HL-60 (cell line): ENCODE results near the gene FBXO33.

ENCODE experiments used
- DNase-seq, 2 experiments: peaks; one replicate each; pipeline ENCODE4 v3.0.0-alpha.2; 2010 to 2020; ENCODE audit warnings: low read depth in 1 of 2, low spot score in 1 of 2
- H3K27ac ChIP-seq: fragments of 250-450 bp; sonication (Bioruptor Pico); replicated peaks from 2 replicates; pipeline ENCODE4 v1.5.1; 2020; ENCODE audit warnings: mild to moderate bottlenecking, moderate library complexity
- H3K27me3 ChIP-seq: fragments of 250-450 bp; sonication (Bioruptor Pico); 2 replicates; pipeline ENCODE4 v1.5.1; 2021; ENCODE audit warnings: mild to moderate bottlenecking, moderate library complexity; ENCODE audit not compliant: insufficient read depth, poor library complexity, severe bottlenecking
- H3K4me3 ChIP-seq: replicated peaks from 2 replicates; pipeline ENCODE4 v1.5.1; 2011; ENCODE audit warnings: mild to moderate bottlenecking, control low read depth, low read length; ENCODE audit not compliant: insufficient read depth
- GABPA ChIP-seq: IDR thresholded peaks from 2 replicates; pipeline ENCODE4 v1.6.1; 2012; ENCODE audit warnings: low read depth
- POLR2AphosphoS5 ChIP-seq: IDR thresholded peaks from 2 replicates; pipeline ENCODE4 v1.6.1; 2012; ENCODE audit warnings: low read depth
- SPI1 ChIP-seq: IDR thresholded peaks from 2 replicates; pipeline ENCODE4 v1.6.1; 2012; ENCODE audit warnings: low read depth, mild to moderate bottlenecking, borderline replicate concordance
- TF ChIP-seq, protein P1 (sequence below): IDR thresholded peaks from one replicate; pipeline ENCODE4 v1.5.1; 2011; ENCODE audit warnings: low read length, control low read depth, inconsistent platforms; ENCODE audit not compliant: insufficient read depth
- TF ChIP-seq, protein P2 (sequence below): IDR thresholded peaks from 2 replicates; pipeline ENCODE4 v1.6.1; 2012; ENCODE audit warnings: low read depth; ENCODE audit not compliant: insufficient replicate concordance

The FBXO33 gene

GRCh38 chr14:39369029-39369428, 63.2 kb downstream of the FBXO33 start:
- H3K4me3 ChIP-seq: no peak overlapping the region
- no peak overlapping the region for H3K27ac ChIP-seq
- DNase-seq: no peak
- no peaks in the 10 kb centered on the region for H3K27me3 ChIP-seq
- no peak for TF ChIP-seq SPI1
- TF ChIP-seq GABPA: no peak

DNA sequence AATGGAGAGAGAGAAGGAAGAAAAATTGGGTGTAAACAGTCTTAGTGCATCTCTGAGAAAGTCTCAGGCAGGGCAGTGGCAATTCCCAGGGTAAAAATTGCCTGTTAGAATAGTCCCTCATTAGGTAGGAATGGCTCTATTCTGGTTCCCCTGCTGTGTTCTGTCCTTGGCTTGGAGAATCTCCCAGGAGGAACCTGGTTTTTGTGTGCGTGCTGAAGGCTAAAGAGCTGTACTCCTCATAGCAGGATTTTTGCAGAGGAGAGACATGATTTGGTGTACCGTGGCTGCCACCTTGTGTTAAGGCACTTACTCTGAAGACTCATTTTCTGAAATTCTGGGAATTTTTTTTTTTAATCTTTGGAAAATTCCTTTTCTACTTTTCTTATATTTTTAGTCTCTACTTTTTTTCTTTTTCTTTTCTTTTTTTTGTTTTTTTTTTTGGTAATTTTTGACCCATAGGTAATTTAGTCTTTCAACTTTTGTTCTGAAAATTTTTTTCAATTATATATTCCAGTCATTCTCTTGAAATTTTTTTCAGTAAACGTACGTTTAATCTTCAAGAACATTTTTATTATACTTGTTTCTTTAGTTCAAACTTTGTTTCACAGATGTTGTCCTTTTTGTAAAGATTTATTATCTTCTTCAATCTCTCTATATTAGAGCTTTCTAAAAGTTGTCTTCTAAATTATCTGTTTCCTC, 63.8 kb downstream of the FBXO33 start:
- Histone ChIP-seq H3K4me3 (no peak overlapping the region), H3K27ac (no peak overlapping the region), H3K27me3 (no peaks in the 10 kb centered on the region)
- peak; percentile 24 to 56 for DNase-seq
- TF ChIP-seq, protein P1, sequence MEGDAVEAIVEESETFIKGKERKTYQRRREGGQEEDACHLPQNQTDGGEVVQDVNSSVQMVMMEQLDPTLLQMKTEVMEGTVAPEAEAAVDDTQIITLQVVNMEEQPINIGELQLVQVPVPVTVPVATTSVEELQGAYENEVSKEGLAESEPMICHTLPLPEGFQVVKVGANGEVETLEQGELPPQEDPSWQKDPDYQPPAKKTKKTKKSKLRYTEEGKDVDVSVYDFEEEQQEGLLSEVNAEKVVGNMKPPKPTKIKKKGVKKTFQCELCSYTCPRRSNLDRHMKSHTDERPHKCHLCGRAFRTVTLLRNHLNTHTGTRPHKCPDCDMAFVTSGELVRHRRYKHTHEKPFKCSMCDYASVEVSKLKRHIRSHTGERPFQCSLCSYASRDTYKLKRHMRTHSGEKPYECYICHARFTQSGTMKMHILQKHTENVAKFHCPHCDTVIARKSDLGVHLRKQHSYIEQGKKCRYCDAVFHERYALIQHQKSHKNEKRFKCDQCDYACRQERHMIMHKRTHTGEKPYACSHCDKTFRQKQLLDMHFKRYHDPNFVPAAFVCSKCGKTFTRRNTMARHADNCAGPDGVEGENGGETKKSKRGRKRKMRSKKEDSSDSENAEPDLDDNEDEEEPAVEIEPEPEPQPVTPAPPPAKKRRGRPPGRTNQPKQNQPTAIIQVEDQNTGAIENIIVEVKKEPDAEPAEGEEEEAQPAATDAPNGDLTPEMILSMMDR: peak; percentile 4
- no peak for TF ChIP-seq GABPA
- TF ChIP-seq, protein P2, sequence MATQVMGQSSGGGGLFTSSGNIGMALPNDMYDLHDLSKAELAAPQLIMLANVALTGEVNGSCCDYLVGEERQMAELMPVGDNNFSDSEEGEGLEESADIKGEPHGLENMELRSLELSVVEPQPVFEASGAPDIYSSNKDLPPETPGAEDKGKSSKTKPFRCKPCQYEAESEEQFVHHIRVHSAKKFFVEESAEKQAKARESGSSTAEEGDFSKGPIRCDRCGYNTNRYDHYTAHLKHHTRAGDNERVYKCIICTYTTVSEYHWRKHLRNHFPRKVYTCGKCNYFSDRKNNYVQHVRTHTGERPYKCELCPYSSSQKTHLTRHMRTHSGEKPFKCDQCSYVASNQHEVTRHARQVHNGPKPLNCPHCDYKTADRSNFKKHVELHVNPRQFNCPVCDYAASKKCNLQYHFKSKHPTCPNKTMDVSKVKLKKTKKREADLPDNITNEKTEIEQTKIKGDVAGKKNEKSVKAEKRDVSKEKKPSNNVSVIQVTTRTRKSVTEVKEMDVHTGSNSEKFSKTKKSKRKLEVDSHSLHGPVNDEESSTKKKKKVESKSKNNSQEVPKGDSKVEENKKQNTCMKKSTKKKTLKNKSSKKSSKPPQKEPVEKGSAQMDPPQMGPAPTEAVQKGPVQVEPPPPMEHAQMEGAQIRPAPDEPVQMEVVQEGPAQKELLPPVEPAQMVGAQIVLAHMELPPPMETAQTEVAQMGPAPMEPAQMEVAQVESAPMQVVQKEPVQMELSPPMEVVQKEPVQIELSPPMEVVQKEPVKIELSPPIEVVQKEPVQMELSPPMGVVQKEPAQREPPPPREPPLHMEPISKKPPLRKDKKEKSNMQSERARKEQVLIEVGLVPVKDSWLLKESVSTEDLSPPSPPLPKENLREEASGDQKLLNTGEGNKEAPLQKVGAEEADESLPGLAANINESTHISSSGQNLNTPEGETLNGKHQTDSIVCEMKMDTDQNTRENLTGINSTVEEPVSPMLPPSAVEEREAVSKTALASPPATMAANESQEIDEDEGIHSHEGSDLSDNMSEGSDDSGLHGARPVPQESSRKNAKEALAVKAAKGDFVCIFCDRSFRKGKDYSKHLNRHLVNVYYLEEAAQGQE: no peak
- TF ChIP-seq POLR2AphosphoS5: no peak
- no peak for TF ChIP-seq SPI1

DNA sequence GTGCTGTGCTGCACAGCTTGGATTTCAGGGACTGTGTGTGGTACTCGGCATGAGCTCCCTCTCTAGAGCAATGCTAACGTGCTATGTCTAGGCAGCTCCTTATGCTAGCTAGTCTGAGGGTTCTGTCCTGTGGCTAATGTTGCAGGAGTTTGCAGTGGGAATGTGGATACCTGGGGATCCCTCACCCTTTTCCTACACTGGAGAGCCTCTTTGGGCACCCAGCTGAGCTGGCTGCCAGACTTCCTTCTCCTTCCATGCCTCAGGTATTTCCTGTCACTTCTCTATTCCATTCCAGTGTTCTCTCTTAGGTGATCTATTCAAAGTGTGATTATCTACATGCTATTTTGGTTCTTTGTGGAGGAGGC, 64.9 kb downstream of the FBXO33 start:
- DNase-seq: no peak
- H3K27me3 ChIP-seq: no peaks in the 10 kb centered on the region
- no peak for TF ChIP-seq POLR2AphosphoS5
- TF ChIP-seq, protein P2: no peak
- H3K27ac ChIP-seq: no peak overlapping the region
- H3K4me3 ChIP-seq: no peak overlapping the region

- Histone ChIP-seq H3K4me3 (no peak overlapping the region), H3K27me3 (no peaks in the 10 kb centered on the region), H3K27ac (no peak overlapping the region)
- TF ChIP-seq, protein P2: no peak
- TF ChIP-seq GABPA: no peak
- TF ChIP-seq SPI1: no peak
- no peak for TF ChIP-seq POLR2AphosphoS5
- TF ChIP-seq, protein P1: no peak
- DNase-seq: no peak
These were observed 65.5 kb downstream of the FBXO33 start for GRCh38 chr14:39366460-39367386.
